Skin epidermis (tissue), 12 donors: Measurements from ENCODE around the gene KIF5C.
"Not testable (repeated sequence)": the region's sequence is repeated elsewhere in the genome, so short reads cannot be mapped to it uniquely, and the experiment has no call there.

Source experiments
- H3K27ac ChIP-seq, 21 experiments: fragments of 200-600 bp; sonication (generic) in 11 of 21; one replicate each; pipeline ENCODE4 v1.5.0; 2020; ENCODE audit warnings: mild to moderate bottlenecking in 3 of 21, inconsistent platforms in 2 of 21, moderate library complexity in 2 of 21
- H3K4me3 ChIP-seq, 7 experiments: fragments of 200-600 bp; sonication (generic) in 2 of 7; one replicate each; pipeline ENCODE4 v1.5.0; 2020; ENCODE audit warnings: inconsistent platforms in 2 of 7, mild to moderate bottlenecking in 2 of 7, moderate library complexity in 1 of 7

The KIF5C gene

DNA sequence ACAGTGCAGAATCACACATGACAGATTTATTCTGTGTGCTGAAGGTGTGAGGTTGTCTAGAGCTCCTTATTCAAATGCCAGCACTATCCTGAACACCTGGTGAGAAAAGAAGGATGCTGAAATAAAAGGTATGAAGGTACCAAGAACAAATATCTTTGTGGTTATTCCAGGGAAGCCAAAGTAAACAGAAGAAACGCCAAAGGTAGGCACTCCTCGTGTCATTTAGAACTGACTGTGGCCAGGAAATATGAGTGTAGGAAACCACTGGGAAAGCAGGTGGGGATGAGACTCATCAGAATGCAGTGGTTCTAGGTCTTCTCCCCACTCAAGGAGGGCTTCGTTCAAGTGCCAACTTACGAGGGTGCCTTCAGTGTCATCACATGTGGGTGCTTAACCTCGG is 80.8 kb downstream of the KIF5C start:
- H3K27ac ChIP-seq, result no peak overlapping the region

DNA sequence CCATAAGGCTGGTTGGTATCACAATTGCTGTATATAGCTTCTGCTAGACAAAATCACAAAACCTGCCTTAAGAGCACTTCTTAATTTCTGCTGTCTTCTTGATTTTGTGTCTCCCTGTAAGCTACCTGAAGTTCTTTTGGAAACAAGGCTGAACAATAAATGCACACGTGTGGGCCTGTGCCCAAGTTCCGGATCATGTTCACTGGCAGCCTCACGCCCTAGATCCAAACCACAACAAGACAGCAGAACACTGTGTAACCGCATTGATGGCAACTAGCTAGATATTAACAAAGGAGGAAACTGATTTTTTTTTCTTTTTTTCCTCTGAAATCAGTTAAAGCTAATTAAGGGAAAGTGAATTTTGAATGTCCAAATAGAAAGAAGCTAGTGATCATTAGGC is 82.0 kb downstream of the KIF5C start:
- Histone ChIP-seq H3K4me3 (no peak overlapping the region), H3K27ac (no peak overlapping the region)

More for the DNA sequence above, 80.8 kb downstream of the KIF5C start:
- H3K4me3 ChIP-seq, result no peak overlapping the region

DNA sequence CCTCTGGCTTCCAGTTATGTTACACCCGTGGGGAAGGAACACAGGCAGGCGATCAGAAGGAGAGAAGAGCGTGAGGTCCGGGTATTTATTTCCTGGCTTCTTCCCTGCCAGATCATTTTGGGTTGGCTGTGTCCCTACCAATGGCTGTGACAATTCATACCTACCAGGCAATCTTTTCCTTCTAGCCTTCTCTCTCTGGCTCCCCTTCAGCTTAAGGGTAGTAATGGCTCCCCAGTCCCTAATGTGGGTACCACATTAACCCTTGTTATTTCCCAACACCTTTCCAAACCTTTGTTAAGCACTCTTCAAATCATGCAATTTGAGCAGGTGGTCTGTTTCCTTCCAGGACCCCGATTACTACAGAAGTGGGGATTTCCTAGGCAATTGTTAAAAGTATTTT is 84.7 kb downstream of the KIF5C start:
- Histone ChIP-seq H3K4me3 (no peak overlapping the region), H3K27ac (no peak overlapping the region)

DNA sequence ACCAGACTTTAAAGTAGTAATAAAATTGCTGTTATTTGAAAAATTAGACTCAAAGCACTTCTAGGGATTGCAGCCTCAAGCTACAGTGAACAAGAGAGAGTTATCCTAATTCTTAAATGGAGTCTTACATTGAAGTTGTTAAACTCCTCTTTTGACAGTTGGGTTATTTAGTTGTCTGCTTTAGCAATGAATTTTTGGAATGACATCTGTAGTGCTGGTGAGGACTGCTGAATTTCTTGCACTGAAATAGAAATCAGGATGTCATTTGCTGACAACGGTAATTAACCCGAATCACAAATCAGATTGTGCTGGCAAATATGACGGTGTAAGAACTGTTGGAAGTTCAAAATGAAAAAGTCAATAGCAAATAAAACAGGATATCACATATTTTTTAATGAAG is 85.5 kb downstream of the KIF5C start:
- Histone ChIP-seq H3K27ac (no peak overlapping the region), H3K4me3 (no peak overlapping the region)

DNA sequence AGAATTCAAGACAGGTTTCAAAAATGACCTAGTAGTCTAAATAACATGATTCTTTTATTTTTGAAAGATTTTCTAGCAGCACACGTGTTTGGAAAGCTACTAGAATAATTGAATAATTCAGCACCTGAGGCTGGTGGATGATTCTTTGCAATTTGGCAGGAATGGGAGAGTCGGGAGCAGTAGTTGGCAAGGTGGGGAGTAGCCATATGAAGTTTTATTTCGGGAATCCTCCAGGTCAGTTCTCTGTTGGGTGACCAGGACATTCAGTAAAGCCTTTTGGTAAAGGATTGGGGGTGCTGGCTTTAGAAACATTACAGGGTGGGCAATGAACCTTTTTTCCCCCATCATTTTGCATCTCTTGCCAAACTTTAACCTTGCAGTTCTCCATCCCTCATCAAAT is 88.4 kb downstream of the KIF5C start:
- H3K4me3 ChIP-seq, result no peak overlapping the region
- no peak overlapping the region for H3K27ac ChIP-seq

DNA sequence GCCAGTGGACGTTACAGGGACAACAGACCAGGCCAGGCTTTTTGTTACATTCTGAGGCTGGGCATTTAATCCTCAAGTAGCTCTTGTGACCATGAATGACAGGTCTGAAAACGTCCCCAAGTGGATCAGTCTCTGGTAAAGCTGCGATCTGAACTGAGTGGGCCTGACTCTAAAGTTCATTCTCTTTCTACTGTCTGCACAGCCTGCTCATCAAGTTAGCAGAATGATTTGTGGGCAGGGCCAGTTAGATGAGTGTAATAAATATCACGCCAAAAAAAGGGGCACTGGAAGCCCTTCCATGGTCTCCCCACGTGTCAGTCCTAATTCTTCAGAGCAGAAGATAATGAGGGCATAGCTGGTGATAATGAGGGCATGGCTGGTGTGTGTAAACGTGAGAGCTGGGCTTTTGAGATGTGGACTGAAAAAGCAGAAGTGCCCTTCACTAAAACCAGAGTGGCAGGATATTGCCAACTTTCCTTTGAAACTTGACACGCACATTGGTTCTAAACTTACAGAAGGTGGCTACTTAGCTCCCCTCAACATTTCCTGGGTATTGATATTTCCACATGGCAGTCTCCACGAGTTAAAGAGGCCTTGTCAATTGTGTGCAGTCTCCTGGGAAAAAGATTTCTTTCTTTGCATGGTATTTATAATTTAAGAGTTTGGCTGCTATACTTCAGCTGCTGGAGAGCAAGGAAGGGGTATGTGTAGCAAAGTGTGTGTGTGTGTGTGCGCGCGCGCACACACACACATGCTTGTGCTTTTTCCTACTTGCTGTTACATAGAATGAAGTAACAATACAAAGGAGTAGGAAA is 90.8 kb downstream of the KIF5C start:
- Histone ChIP-seq H3K4me3 (no peak overlapping the region), H3K27ac (no peak overlapping the region)

DNA sequence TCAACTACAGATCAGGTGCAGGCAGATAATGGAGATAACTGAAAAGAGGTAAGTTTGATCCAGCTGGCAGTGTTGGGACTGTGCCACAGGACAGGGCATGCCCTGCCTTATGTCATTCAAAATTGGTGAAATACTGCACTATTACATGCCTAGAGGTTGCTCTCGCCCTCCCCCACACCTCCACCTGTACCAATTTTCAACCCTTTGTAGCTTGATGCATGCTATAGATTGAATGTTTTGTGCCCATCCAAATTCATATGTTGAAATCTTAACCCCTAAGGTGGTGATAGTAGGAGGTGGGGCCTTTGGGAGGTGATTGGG is 91.4 kb downstream of the KIF5C start:
- Histone ChIP-seq H3K27ac (no peak overlapping the region), H3K4me3 (no peak overlapping the region)

DNA sequence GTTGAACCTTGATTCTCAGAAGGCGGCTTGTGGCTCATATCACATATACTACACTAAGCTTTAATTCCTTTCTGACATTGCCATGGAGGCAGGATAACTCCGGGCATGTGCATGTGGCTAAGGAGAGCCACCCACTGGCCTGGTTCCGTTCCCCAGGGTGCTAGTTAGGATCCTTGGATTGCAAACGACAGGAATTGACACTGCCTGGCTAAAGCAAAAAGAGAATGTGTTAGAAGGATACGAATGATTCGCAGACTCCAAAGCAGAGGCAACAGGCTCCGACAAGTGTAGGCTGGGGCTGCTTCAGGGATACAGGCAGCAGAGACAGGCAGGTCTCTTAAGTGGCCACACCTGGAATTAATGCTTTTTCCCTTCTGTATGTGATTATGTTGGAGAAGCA is 92.0 kb downstream of the KIF5C start:
- Histone ChIP-seq H3K4me3 (no peak overlapping the region), H3K27ac (no peak overlapping the region)

DNA sequence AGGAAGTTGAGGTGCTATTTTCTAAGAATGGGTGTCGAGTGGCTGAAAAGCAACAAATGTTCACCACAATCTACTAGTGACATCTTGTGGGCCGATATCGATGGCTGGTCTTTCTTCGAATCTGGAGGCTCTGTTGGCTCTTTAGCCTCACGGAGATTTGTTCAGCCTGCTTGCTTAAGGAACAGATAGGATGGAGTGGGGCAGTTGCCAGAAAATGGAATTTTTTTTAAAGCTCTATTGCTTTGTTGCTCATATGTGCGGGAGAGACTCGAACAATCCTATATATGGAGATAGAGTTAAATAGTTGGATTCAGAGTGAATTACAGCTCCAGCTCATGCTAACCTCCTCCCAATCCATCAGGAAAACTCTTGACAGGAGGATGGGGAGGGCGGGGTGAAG is 92.6 kb downstream of the KIF5C start:
- no peak overlapping the region for H3K4me3 ChIP-seq
- no peak overlapping the region for H3K27ac ChIP-seq

DNA sequence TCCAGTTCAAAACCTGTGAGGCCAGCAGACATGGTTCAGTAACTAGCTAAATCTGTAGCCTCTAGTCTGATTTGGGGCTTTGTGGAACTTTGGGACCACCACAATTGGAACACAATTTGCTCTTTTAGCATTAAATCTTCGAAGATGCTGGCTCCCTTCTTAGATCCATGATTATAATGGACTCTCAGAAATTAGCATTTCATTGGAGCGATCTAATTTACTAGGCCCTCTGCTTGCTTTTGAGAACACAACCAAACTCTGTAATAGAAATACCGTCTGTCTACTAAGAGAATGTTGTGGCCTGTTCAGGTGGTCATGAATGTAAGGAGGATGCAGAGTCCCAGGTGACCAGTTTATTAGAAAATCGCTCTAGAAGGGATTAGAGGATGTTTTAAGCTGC is 93.3 kb downstream of the KIF5C start:
- H3K27ac ChIP-seq, result no peak overlapping the region
- H3K4me3 ChIP-seq, result no peak overlapping the region

DNA sequence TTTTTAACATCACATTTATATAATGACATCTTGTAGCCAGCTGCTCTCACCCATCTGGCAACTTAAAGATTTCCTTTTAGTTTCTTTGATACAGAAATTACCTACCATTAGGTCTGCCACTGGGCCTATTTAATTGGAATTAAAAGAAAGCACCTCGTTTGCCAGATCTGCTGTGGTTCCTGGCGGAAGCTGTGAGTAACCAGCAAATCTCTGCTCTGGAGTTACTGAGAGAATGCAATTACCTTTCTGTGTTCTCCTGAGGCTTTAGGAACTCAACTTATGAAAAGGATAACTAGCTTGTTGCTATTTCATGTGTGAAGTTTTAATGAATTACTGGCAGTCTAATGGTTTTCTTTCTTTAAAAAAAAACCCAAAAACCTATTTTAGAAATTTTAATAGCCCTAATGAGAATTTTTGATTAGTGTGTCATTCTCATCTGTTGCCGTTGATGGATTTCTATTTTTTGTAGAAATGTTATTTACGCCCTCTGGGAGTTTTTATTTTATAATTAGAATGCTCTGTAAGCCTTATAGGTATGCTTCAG is 93.8 kb downstream of the KIF5C start:
- no peak overlapping the region for H3K4me3 ChIP-seq
- H3K27ac ChIP-seq, result no peak overlapping the region

DNA sequence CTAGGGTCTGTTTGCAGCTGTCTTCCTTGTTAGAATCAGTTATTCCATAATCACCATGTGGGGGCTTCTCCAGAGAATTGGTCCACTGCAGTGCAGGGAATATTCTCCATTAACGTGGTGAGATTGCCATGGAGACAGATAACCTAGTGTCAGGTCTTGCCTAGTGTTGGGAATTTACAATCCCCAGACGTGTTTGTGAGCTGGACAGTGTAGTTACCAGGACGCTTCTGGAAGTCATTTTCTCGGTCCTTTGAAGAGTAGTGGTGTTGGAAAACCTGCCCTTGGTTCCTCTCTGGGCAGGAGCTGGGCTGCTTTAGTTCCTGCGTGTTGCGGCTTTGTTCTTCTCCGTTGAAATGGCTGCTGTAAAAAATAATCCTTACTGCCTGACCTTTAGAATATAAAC is 94.6 kb downstream of the KIF5C start:
- H3K4me3 ChIP-seq, result no peak overlapping the region
- no peak overlapping the region for H3K27ac ChIP-seq

DNA sequence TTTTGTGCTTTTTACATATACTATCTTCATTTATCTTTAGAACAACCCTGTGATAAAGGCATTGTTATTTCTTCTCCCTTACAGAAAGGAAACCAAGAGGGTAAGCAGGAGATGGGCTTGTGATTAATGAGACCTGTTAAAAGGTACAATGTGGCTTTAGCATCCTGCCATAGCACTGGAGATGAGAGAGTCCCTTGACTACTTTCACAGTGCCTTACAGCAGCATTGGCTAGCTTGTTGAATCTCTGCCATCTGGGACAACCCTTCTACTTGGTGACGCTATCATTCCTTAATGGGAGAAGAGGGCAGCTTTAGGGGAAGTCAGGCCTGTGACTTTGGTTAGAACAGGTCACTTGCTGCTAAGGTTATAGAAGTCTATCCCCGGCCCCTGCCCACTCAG is 95.4 kb downstream of the KIF5C start:
- Histone ChIP-seq H3K4me3 (no peak overlapping the region), H3K27ac (no peak overlapping the region)

DNA sequence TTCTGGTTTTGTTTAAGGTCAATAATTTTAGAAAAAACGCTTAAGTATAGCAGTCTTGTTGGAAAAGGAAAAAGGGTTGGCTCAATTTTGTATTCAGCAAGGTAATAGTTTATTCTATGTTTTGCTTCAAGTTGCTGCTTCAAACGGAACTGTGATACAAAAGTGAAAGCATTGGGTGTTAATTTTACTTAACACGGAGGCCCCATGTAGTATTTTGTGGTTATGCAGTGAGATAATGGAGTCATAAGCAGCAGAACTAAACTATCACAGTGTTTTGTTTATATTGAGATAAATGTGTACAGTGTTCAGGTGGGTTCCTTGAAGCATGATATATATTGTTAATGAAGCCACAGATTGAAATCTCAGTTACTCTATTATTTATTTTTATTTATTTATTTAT is 96.5 kb downstream of the KIF5C start:
- no peak overlapping the region for H3K4me3 ChIP-seq

DNA sequence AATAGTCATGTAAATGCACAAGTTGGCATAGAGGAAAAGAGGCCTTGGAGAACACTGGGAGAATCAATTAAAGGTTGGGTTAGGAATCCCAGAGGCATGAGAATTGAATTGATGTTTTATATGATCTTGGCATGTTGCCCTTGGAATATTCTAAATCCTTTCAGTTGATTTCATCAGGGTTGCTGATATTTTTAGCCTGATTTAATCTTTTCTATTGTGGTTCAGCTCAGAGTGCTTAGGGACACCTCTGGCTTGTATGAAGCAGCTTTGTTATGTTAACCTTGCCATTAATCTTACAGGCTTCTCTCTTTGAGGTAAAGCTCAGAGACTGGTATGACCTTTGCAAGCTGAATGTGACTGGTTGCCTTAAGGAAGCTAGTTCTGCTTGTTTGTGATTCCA is 99.1 kb downstream of the KIF5C start:
- Histone ChIP-seq H3K4me3 (no peak overlapping the region), H3K27ac (no peak overlapping the region)

More for the DNA sequence above, 96.5 kb downstream of the KIF5C start:
- no peak overlapping the region for H3K27ac ChIP-seq

DNA sequence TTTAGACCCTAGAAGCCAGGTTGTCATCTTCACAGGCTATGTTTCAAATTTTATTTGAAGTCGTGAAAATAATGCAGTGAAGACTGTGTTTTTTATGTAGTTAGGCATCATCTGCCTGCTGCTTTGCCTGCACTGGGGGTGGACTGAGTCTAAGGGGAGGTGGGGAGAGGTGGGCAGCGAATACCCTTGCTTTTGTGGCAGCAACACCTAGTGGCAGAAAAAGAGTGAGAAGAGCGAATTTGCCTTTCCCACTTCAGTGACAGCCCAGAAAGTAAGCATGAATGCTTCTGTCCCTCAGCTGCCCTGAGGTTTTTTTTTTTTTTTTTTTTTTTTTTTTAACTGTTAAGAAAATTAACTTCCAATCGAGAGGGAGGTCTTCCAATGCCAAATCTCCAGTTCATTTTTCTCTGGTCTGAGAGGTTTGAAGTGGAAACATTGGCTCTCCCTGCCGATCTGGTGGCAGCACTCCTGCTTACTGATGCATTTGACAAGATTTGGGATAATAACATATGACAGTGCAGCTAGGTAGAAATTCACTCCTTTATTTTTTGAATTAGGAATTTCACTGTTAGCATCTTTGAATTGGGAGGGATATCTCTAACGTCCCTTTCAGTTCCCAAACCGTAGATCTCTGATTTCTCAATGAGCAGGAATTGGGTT is 103.1 kb downstream of the KIF5C start:
- Histone ChIP-seq H3K4me3 (no peak overlapping the region), H3K27ac (no peak overlapping the region)

DNA sequence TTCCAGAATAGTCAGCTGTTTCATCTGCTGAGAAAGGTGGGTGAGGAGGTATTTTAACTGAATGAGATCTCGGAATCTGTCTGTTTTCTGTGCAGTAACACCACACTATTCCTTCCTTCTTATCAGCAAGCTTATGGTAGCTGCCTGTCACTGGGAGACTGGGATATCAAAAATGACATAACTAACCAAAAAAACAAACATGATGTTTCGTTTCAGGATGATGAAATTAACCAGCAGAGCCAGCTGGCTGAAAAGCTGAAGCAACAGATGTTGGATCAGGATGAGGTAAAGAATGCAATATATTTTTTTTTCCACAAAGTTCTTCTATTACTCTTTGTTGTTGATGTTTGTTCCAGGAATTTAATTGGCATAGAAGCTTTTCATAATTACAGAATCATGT is 103.7 kb downstream of the KIF5C start:
- H3K27ac ChIP-seq, result no peak overlapping the region
- H3K4me3 ChIP-seq, result no peak overlapping the region

DNA sequence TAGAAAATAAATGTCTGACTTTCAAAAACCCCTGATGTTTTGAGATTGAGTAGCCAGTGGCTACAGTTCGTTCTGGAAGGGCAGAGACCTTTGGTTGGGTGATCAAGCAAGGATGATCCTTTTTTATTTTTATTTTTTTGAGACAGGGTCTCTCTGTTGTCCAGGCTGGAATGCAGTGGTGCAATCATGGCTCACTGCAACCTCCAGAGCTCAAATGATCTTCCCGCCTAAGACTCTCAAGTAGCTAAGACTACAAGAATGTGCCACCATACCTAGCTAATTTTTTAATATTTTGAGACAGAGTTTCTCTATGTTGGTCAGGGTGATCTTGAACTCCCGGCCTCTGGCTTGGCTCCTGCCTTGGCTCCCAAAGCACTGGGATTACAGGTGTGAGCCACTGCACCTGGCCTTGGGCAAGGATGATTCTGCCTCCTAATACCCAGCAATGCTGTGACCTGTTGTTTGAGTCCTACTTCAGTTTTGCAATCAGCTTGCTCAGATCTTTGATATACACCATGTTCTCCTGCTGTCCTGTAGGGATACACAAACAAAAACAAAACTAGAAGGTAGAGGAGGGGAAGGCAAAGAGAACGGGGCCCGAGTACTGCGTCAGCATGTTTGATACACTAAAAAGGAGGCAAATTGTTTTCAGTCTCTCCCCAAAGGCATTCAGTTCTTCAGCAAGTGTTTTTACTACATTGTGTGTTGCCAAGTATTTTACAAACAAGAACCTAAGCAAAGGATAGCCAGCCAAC is 104.3 kb downstream of the KIF5C start:
- Histone ChIP-seq H3K4me3 (no peak overlapping the region), H3K27ac (no peak overlapping the region)

DNA sequence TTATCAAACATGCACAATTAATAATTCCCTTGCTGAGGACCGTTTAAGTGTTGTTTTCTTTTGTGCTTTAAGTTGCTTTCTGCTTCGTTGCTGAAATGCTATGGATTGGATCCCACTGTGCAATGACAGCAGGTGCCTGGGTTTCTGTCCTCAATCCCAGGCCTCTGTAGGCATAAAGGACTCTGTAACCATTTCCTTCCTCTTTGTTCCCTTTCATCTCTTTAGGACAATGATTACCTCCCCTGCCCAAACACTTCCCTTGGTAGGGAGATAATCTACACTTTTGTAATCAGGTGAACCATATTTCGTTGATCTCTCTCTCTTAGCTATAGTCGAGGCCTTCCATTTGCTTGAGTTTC is 104.9 kb downstream of the KIF5C start:
- Histone ChIP-seq H3K4me3 (no peak overlapping the region), H3K27ac (no peak overlapping the region)

DNA sequence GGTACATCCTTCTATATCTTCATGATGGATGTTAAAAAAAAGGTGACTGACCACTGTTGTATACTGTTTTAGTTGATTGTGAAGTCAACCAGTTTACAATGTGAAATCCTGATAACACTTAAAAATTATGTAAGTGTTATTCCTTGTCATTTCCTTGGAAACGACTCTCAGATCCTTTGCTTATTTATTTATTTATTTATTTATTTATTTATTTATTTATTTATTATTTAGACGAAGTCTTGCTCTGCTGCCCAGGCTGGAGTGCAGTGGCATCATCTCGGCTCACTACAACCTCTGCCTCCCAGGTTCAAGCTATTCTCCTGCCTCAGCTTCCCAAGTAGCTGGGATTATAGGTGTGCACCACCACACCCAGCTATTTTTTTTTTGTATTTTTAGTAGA is 105.5 kb downstream of the KIF5C start:
- not testable (repeated sequence) for H3K4me3 ChIP-seq, H3K27ac ChIP-seq

DNA sequence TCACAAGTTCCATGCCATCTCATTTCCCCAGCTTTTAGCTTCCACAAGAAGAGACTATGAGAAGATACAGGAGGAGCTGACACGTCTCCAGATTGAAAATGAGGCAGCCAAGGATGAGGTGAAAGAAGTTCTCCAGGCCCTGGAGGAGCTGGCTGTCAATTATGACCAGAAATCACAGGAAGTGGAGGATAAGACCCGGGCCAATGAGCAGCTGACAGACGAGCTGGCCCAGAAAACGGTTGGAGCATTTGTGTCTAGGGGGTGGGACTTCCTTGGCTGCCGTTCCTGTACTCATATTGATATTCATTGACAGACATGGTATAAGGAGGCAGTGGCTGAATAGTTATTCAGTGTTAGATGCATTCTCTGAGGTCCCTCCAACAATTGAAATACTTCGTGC is 106.3 kb downstream of the KIF5C start:
- Histone ChIP-seq H3K4me3 (no peak overlapping the region), H3K27ac (no peak overlapping the region)
